H1 (cell line): Measurements from ENCODE around the gene NAT9. TPM values are rescaled to one million over a fixed set of nuclear protein-coding genes. Genes with fewer than 3 reads are reported as not detected.

Experiments used
- CTCF ChIA-PET: fragments of 300-600 bp; sonication (Branson Sonifier 250); formaldehyde crosslinking; loops from one replicate; lab custom pipeline; 2021; ENCODE audit not compliant: partially characterized antibody; lab: Charles Lee
- POLR2A ChIA-PET: fragments of 300-600 bp; sonication (Branson Sonifier 250); formaldehyde crosslinking; loops from one replicate; lab custom pipeline; 2021; ENCODE audit warnings: inconsistent platforms; ENCODE audit not compliant: partially characterized antibody; lab: Charles Lee
- DNase-seq, 2 experiments: peaks; one replicate each; pipeline versions ENCODE4 v3.0.0 to v3.0.0-alpha.2; 2010 to 2022; ENCODE audit warnings: low spot score in 2 of 2, low read depth in 1 of 2, mixed read lengths in 1 of 2
- FAIRE-seq: peaks from 2 replicates; lab custom pipeline; 2011; peaks lifted over from hg19 to GRCh38; lab: Jason Lieb, UNC
- H2AFZ ChIP-seq: 2 replicates; pipeline ENCODE4 v1.8.1; 2012; ENCODE audit warnings: low read length, inconsistent platforms
- H2AK5ac ChIP-seq: 2 replicates; pipeline ENCODE4 v1.6.1; 2013; ENCODE audit warnings: low read depth, low read length
- H2BK120ac ChIP-seq: replicated peaks from 2 replicates; pipeline ENCODE3; 2013; ENCODE audit warnings: low read depth, low read length, inconsistent platforms
- H2BK12ac ChIP-seq: 2 replicates; pipeline ENCODE4 v1.6.1; 2013; ENCODE audit warnings: low read depth, low read length
- H2BK15ac ChIP-seq: 2 replicates; pipeline ENCODE4 v1.6.1; 2013; ENCODE audit warnings: low read length
- H2BK20ac ChIP-seq: 2 replicates; pipeline ENCODE4 v1.6.1; 2013; ENCODE audit warnings: low read length
- H2BK5ac ChIP-seq: 2 replicates; pipeline ENCODE4 v1.6.1; 2013; ENCODE audit warnings: low read depth, low read length
- H3K14ac ChIP-seq: 2 replicates; pipeline ENCODE4 v1.6.1; 2013; ENCODE audit warnings: inconsistent platforms; ENCODE audit not compliant: insufficient read length
- H3K18ac ChIP-seq: 2 replicates; pipeline ENCODE4 v1.6.1; 2013; ENCODE audit warnings: low read length; ENCODE audit errors: extremely low read depth
- H3K23ac ChIP-seq: 2 replicates; pipeline ENCODE4 v1.6.1; 2013; ENCODE audit warnings: inconsistent platforms; ENCODE audit not compliant: insufficient read length
- H3K23me2 ChIP-seq: 2 replicates; pipeline ENCODE4 v1.6.1; 2013; ENCODE audit warnings: low read depth, low read length
- H3K27ac ChIP-seq: 2 replicates; pipeline ENCODE4 v1.6.1; 2011; ENCODE audit warnings: low read depth, low read length, inconsistent platforms
- H3K27me3 ChIP-seq, 4 experiments: replicated peaks in 1 of 4; 1 replicate in 1 of 4; 2 replicates in 3 of 4; pipeline versions ENCODE4 v1.6.1 to v1.8.1; 2011 to 2013; ENCODE audit warnings: low read length in 3 of 4, mild to moderate bottlenecking in 3 of 4, inconsistent platforms in 2 of 4, mixed read lengths in 2 of 4, moderate library complexity in 1 of 4; ENCODE audit not compliant: control insufficient read depth in 3 of 4, insufficient read depth in 3 of 4; ENCODE audit errors: extremely low read depth in 1 of 4
- H3K36me3 ChIP-seq, 4 experiments: 2 replicates each; pipeline versions ENCODE4 v1.6.1 to v1.8.1; 2011 to 2013; ENCODE audit warnings: mild to moderate bottlenecking in 4 of 4, low read length in 3 of 4, moderate library complexity in 2 of 4, control low read depth in 1 of 4, inconsistent platforms in 1 of 4; ENCODE audit not compliant: insufficient read depth in 4 of 4, control insufficient read depth in 2 of 4
- H3K4ac ChIP-seq: replicated peaks from 2 replicates; pipeline ENCODE3; 2013; ENCODE audit warnings: low read length, low read depth, mixed read lengths, inconsistent platforms; ENCODE audit not compliant: insufficient read length
- H3K4me1 ChIP-seq, 4 experiments: replicated peaks in 1 of 4; 1 replicate in 1 of 4; 2 replicates in 3 of 4; pipeline versions ENCODE4 v1.6.1 to v1.8.1; 2011 to 2013; ENCODE audit warnings: low read length in 3 of 4, inconsistent platforms in 2 of 4, mixed read lengths in 1 of 4; ENCODE audit not compliant: insufficient read depth in 4 of 4, control insufficient read depth in 3 of 4
- H3K4me2 ChIP-seq, 2 experiments: 2 replicates each; pipeline versions ENCODE4 v1.6.1 to v1.8.1; 2011 to 2013; ENCODE audit warnings: low read depth in 2 of 2, low read length in 2 of 2, control low read depth in 1 of 2, inconsistent platforms in 1 of 2, mild to moderate bottlenecking in 1 of 2; ENCODE audit not compliant: insufficient read depth in 1 of 2
- H3K4me3 ChIP-seq, 4 experiments: fragments of 200-600, 300-600 bp in 1 of 4; sonication (generic), shearing (Covaris generic), sonication (Bioruptor Twin) in 1 of 4; 2 replicates each; pipeline versions ENCODE4 v1.5.1 to v1.8.1; 2011 to 2016; ENCODE audit warnings: low read length in 4 of 4, low read depth in 3 of 4, control low read depth in 2 of 4, inconsistent platforms in 2 of 4, mild to moderate bottlenecking in 2 of 4, mixed read lengths in 1 of 4, moderate library complexity in 1 of 4; ENCODE audit not compliant: insufficient read depth in 2 of 4; ENCODE audit errors: extremely low read depth in 1 of 4
- H3K56ac ChIP-seq: replicated peaks from 2 replicates; pipeline ENCODE3; 2013; ENCODE audit warnings: low read depth, mild to moderate bottlenecking, mixed read lengths, low read length, inconsistent platforms; ENCODE audit not compliant: insufficient read length
- H3K79me1 ChIP-seq: 2 replicates; pipeline ENCODE4 v1.6.1; 2013; ENCODE audit warnings: low read depth, low read length, control low read depth
- H3K79me2 ChIP-seq, 2 experiments: 2 replicates each; pipeline versions ENCODE4 v1.6.1 to v1.8.1; 2012 to 2013; ENCODE audit warnings: low read length in 2 of 2, mild to moderate bottlenecking in 2 of 2, inconsistent platforms in 1 of 2; ENCODE audit not compliant: insufficient read depth in 2 of 2, control insufficient read depth in 1 of 2
- H3K9ac ChIP-seq, 4 experiments: replicated peaks in 1 of 4; 1 replicate in 1 of 4; 2 replicates in 3 of 4; pipeline versions ENCODE4 v1.6.1 to v1.8.1; 2011 to 2013; ENCODE audit warnings: low read depth in 3 of 4, low read length in 3 of 4, control low read depth in 2 of 4, mild to moderate bottlenecking in 2 of 4, moderate library complexity in 2 of 4, inconsistent platforms in 1 of 4; ENCODE audit errors: extremely low read depth in 1 of 4
- H3K9me3 ChIP-seq, 2 experiments: 2 replicates each; pipeline versions ENCODE4 v1.6.1 to v1.8.1; 2012 to 2013; ENCODE audit warnings: mild to moderate bottlenecking in 2 of 2, moderate library complexity in 2 of 2, control low read depth in 1 of 2, inconsistent platforms in 1 of 2, low read depth in 1 of 2, low read length in 1 of 2, mixed read lengths in 1 of 2; ENCODE audit not compliant: insufficient read depth in 2 of 2
- H4K20me1 ChIP-seq, 2 experiments: replicated peaks in 1 of 2; 2 replicates each; pipeline versions ENCODE3 to v1.8.1; 2011 to 2013; ENCODE audit warnings: inconsistent platforms in 2 of 2, low read length in 2 of 2, mild to moderate bottlenecking in 1 of 2; ENCODE audit not compliant: insufficient read depth in 2 of 2, control insufficient read depth in 1 of 2
- H4K5ac ChIP-seq: 2 replicates; pipeline ENCODE4 v1.6.1; 2013; ENCODE audit warnings: low read length, low read depth, mixed read lengths, inconsistent platforms; ENCODE audit not compliant: insufficient read length
- H4K8ac ChIP-seq: 2 replicates; pipeline ENCODE4 v1.8.0; 2013; ENCODE audit warnings: mild to moderate bottlenecking, moderate library complexity, low read length, inconsistent platforms; ENCODE audit not compliant: insufficient read depth; ENCODE audit errors: extremely low read depth
- H4K91ac ChIP-seq: replicated peaks from 2 replicates; pipeline ENCODE3; 2013; ENCODE audit warnings: low read length, mixed read lengths, inconsistent platforms; ENCODE audit not compliant: insufficient read length
- ATF2 ChIP-seq: IDR thresholded peaks from 2 replicates; pipeline ENCODE4 v1.6.1; 2012; ENCODE audit warnings: low read length, inconsistent platforms
- BRCA1 ChIP-seq: IDR thresholded peaks from 2 replicates; pipeline ENCODE4 v1.6.1; 2012; ENCODE audit warnings: low read depth, low read length, improper control_type of control experiment
- CEBPB ChIP-seq: IDR thresholded peaks from 2 replicates; pipeline ENCODE4 v1.6.1; 2012; ENCODE audit warnings: low read depth, low read length
- EGR1 ChIP-seq: IDR thresholded peaks from 2 replicates; pipeline ENCODE4 v1.6.1; 2011; ENCODE audit warnings: low read depth, low read length, borderline replicate concordance
- MAFK ChIP-seq: IDR thresholded peaks from 2 replicates; pipeline ENCODE4 v1.6.1; 2012; ENCODE audit warnings: low read depth, mild to moderate bottlenecking, improper control_type of control experiment, low read length
- NRF1 ChIP-seq: IDR thresholded peaks from 2 replicates; pipeline ENCODE4 v1.6.1; 2011; ENCODE audit warnings: mild to moderate bottlenecking, low read depth, low read length, improper control_type of control experiment
- RXRA ChIP-seq: IDR thresholded peaks from 2 replicates; pipeline ENCODE4 v1.6.1; 2011; ENCODE audit warnings: low read depth, mild to moderate bottlenecking, low read length, moderate library complexity; ENCODE audit not compliant: insufficient read depth
- TEAD4 ChIP-seq: IDR thresholded peaks from 2 replicates; pipeline ENCODE4 v1.6.1; 2012; ENCODE audit warnings: low read depth, low read length, inconsistent platforms, mixed read lengths
- WGBS, 2 experiments: shearing (Covaris generic) in 1 of 2; methylation state at CpG; one replicate each; pipeline versions ENCODE4 v1.1.6 to v1.1.7; 2013 to 2015; ENCODE audit warnings: low lambda C conversion rate in 2 of 2, mixed read lengths in 2 of 2, inconsistent platforms in 1 of 2, low coverage in 1 of 2, missing lambda C conversion rate in 1 of 2; ENCODE audit not compliant: insufficient replicate concordance in 2 of 2, insufficient coverage in 1 of 2, insufficient read length in 1 of 2; ENCODE audit errors: extremely low coverage in 1 of 2, missing lambda C conversion rate in 1 of 2; 5-methylcytosine and 5-hydroxymethylcytosine counted together
- polyA plus RNA-seq, 7 experiments: library from polyadenylated mRNA; depleted of rRNA in 3 of 7; stranded (reverse) in 5 of 7; unstranded in 2 of 7; fragments of >200 nt in 5 of 7; fragments of 200-250 nt in 2 of 7; gene quantifications; 1 replicate in 5 of 7; 2 replicates in 1 of 7; 4 replicates in 1 of 7; pipeline versions ENCODE4 v1.2.1 to v1.2.3, GENCODE V29; 2011 to 2013; ENCODE audit warnings: missing spikeins in 2 of 7, mixed read lengths in 2 of 7
- total RNA-seq: library from RNA; stranded (reverse); fragmentation: NEBNext Ultra II Directional; extraction: Animal tissue kit (Norgen Biotek cat#: 25700); gene quantifications from 2 replicates; pipeline ENCODE4 v1.2.1, GENCODE V29; 2021

The NAT9 gene
- total and polyA plus RNA-seq, 2 of the 8 experiments (the other 6 are each of a cell fraction or from before 2014, with no cell fraction given), result 32.3 to 42.7 TPM

DNA sequence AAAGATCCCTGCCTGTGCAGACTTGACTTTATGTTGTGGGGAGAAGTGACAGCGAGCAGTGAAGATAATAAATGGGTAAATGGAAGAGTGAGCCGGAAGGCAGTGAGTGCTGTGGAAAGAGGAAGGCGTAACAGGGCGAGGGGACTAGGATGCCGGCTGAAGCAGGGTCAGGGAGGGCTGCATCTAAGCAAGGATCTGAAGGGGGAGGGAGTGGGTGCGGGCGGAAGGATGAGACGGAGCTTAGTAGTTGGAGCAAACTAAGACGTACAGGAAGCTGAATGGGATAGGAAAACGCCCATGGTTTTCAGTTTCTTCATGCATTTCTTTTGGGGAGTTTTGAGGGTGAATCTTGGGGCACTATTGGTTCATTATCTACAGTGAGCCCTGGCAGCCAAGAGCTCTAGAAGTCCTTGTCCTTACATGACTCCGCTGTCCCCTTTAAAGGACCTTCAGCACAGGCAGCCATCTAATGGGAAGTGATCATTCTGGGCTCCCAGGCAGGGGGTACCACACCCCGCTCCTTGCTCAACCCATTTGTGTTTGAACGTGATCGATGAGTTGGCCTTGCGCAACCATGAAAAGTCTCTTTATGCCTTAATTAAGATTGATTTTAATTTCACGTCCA, 10.4 kb upstream of the NAT9 start:
- POLR2A ChIA-PET, result interaction anchor here (0.7 kb wide), 1 partner anchor 38 kb away, joined by 3 read pairs; no protein-coding TSS in a partner anchor
- no peak overlapping the region for H3K4me2 ChIP-seq
- H3K27me3 ChIP-seq, result no peaks in the 10 kb centered on the region
- WGBS, 2 experiments, result 92% methylated on average over 16 of the region's 16 CpGs; no CpG with 5 or more reads in 1 of the 2 experiments
- peaks cover 0 to 3% (median 3%) of the 10 kb centered on the region in 4 experiments; a peak in 5 of 7 replicates for H3K4me1 ChIP-seq
- no peak overlapping the region for H3K4me3 ChIP-seq
- H3K9me3 ChIP-seq, result no peaks in the 10 kb centered on the region
- no peaks in the 10 kb centered on the region; a peak in 1 of 4 replicates for H3K79me2 ChIP-seq
- no peaks in the 10 kb centered on the region for H3K23me2 ChIP-seq
- H4K5ac ChIP-seq, result no peak overlapping the region
- H3K4ac ChIP-seq, result no peak overlapping the region
- H4K8ac ChIP-seq, result peak overlapping the region; percentile 48; the same call in 1 of the 2 replicates
- no peak overlapping the region for H4K91ac ChIP-seq
- H3K18ac ChIP-seq, result no peak overlapping the region
- H2AK5ac ChIP-seq, result no peak overlapping the region
- H2BK5ac ChIP-seq, result no peak overlapping the region
- TF ChIP-seq NRF1 (no peak), MAFK (no peak), TEAD4 (no peak), RXRA (no peak), EGR1 (no peak), ATF2 (no peak), BRCA1 (no peak), CEBPB (peak; percentile 48; the same call in 1 of the 2 replicates)
- peaks cover 15% of the 10 kb centered on the region for H3K79me1 ChIP-seq
- no peak overlapping the region for H2BK12ac ChIP-seq
- H3K9ac ChIP-seq, result no peak overlapping the region
- peaks cover 5 to 15% of the 10 kb centered on the region in 2 experiments for H4K20me1 ChIP-seq
- CTCF ChIA-PET, result interaction anchor here (1.6 to 99.6 kb wide), 4 partner anchors 37 to 57 kb away, joined by 3 to 2981 read pairs (median 199); partner anchors contain the start of genes FDXR, GRIN2C, NHERF1 and RAB37
- H3K56ac ChIP-seq, result no peak overlapping the region
- no peaks in the 10 kb centered on the region; a peak in 2 of 8 replicates for H3K36me3 ChIP-seq
- no peak overlapping the region for H3K23ac ChIP-seq
- H2AFZ ChIP-seq, result no peak overlapping the region
- H2BK20ac ChIP-seq, result no peak overlapping the region
- FAIRE-seq (no peak), DNase-seq (no peak)
- no peak overlapping the region for H2BK120ac ChIP-seq
- H2BK15ac ChIP-seq, result no peak overlapping the region
- no peak overlapping the region for H3K27ac ChIP-seq
- H3K14ac ChIP-seq, result no peak overlapping the region
